Muscle layer of duodenum (tissue), 2 donors: ENCODE data around the gene PRSS48.
"Not testable (repeated sequence)": the region's sequence is repeated elsewhere in the genome, so short reads cannot be mapped to it uniquely, and the experiment has no call there.

Experiments used
- H3K27ac ChIP-seq: one replicate; pipeline ENCODE4 v1.7.0; 2013; ENCODE audit warnings: mild to moderate bottlenecking, low read length
- H3K27me3 ChIP-seq: one replicate; pipeline ENCODE4 v1.7.0; 2013; ENCODE audit warnings: low read depth, mild to moderate bottlenecking, control low read depth, low read length
- H3K36me3 ChIP-seq, 2 donors: one replicate each; pipeline ENCODE4 v1.7.0; 2013; ENCODE audit warnings: low read length in 2 of 2, control low read depth in 1 of 2, mild to moderate bottlenecking in 1 of 2; ENCODE audit not compliant: insufficient read depth in 2 of 2, control insufficient read depth in 1 of 2
- H3K4me1 ChIP-seq, 2 donors: one replicate each; pipeline ENCODE4 v1.7.0; 2013; ENCODE audit warnings: low read length in 2 of 2, mild to moderate bottlenecking in 2 of 2, control low read depth in 1 of 2, moderate library complexity in 1 of 2; ENCODE audit not compliant: insufficient read depth in 2 of 2, control insufficient read depth in 1 of 2
- H3K4me3 ChIP-seq, 2 donors: one replicate each; pipeline ENCODE4 v1.7.0; 2013; ENCODE audit warnings: low read length in 2 of 2, low read depth in 1 of 2, mild to moderate bottlenecking in 1 of 2
- H3K9me3 ChIP-seq, 2 donors: one replicate each; pipeline ENCODE4 v1.7.0; 2013; ENCODE audit warnings: low read length in 2 of 2, control low read depth in 1 of 2, mild to moderate bottlenecking in 1 of 2; ENCODE audit not compliant: control insufficient read depth in 1 of 2
- donor health status: healthy.

Gene PRSS48

GRCh38 chr4:151276787-151277562, at the start of gene PRSS48:
Gene PRSS48, plus strand, starts transcription at chr4:151277161. Its CDS starts 12 bp downstream, at chr4:151277173.
- no peaks in the 10 kb centered on the region for H3K9me3 ChIP-seq
- no peak within 1 kb of the TSS for H3K27ac ChIP-seq
- H3K27me3 ChIP-seq: no peaks in the 10 kb centered on the region
- no peaks in the 10 kb centered on the region for H3K4me1 ChIP-seq
- H3K4me3 ChIP-seq: no peak within 1 kb of the TSS
- no peaks in the 10 kb centered on the region for H3K36me3 ChIP-seq

- peaks cover 0 to 24% of the 10 kb centered on the region in 2 donors for H3K4me1 ChIP-seq
- H3K27me3 ChIP-seq: no peaks in the 10 kb centered on the region
- H3K36me3 ChIP-seq: peaks cover 0 to 22% of the 10 kb centered on the region in 2 donors
- H3K27ac ChIP-seq: peak overlapping the region; percentile 67
- no peaks in the 10 kb centered on the region for H3K9me3 ChIP-seq
- peak overlapping the region; percentile 62 to 64 for H3K4me3 ChIP-seq
These were observed 49.8 kb upstream of the PRSS48 start for GRCh38 chr4:151227172-151227571.

GRCh38 chr4:151227731-151228130, 49.2 kb upstream of the PRSS48 start:
- peaks cover 0 to 22% of the 10 kb centered on the region in 2 donors for H3K36me3 ChIP-seq
- H3K27me3 ChIP-seq: no peaks in the 10 kb centered on the region
- peaks cover 0 to 24% of the 10 kb centered on the region in 2 donors for H3K4me1 ChIP-seq
- H3K27ac ChIP-seq: peak overlapping the region; percentile 67
- no peaks in the 10 kb centered on the region for H3K9me3 ChIP-seq
- H3K4me3 ChIP-seq: peak overlapping the region; percentile 62 to 64

GRCh38 chr4:151228189-151229119, 48.5 kb upstream of the PRSS48 start:
- H3K27ac ChIP-seq: peak overlapping the region; percentile 67
- peaks cover 0 to 24% of the 10 kb centered on the region in 2 donors for H3K4me1 ChIP-seq
- peaks cover 0 to 22% of the 10 kb centered on the region in 2 donors for H3K36me3 ChIP-seq
- H3K4me3 ChIP-seq: no peak overlapping the region
- H3K27me3 ChIP-seq: no peaks in the 10 kb centered on the region
- no peaks in the 10 kb centered on the region for H3K9me3 ChIP-seq

- Histone ChIP-seq H3K27ac (no peak overlapping the region), H3K9me3 (no peaks in the 10 kb centered on the region), H3K4me3 (no peak overlapping the region), H3K36me3 (peaks cover 0 to 11% of the 10 kb centered on the region in 2 donors), H3K27me3 (no peaks in the 10 kb centered on the region), H3K4me1 (peaks cover 0 to 16% of the 10 kb centered on the region in 2 donors)
These were observed 44.9 kb upstream of the PRSS48 start for GRCh38 chr4:151231915-151232595.

GRCh38 chr4:151233600-151233999, 43.4 kb upstream of the PRSS48 start:
- H3K4me1 ChIP-seq: peaks cover 0 to 2% of the 10 kb centered on the region in 2 donors
- H3K36me3 ChIP-seq: no peaks in the 10 kb centered on the region
- no peak overlapping the region for H3K4me3 ChIP-seq
- H3K27ac ChIP-seq: no peak overlapping the region
- H3K27me3 ChIP-seq: no peaks in the 10 kb centered on the region
- no peaks in the 10 kb centered on the region for H3K9me3 ChIP-seq

- H3K4me3 ChIP-seq, H3K9me3 ChIP-seq, H3K36me3 ChIP-seq, H3K27me3 ChIP-seq, H3K4me1 ChIP-seq, H3K27ac ChIP-seq: not testable (repeated sequence)
These were observed 41.6 kb upstream of the PRSS48 start for GRCh38 chr4:151235373-151235772.

GRCh38 chr4:151236036-151236435, 40.9 kb upstream of the PRSS48 start:
- H3K4me3 ChIP-seq: no peak overlapping the region
- no peaks in the 10 kb centered on the region for H3K27me3 ChIP-seq
- H3K9me3 ChIP-seq: no peaks in the 10 kb centered on the region
- H3K27ac ChIP-seq: no peak overlapping the region
- H3K4me1 ChIP-seq: no peaks in the 10 kb centered on the region
- no peaks in the 10 kb centered on the region for H3K36me3 ChIP-seq

- H3K27me3 ChIP-seq: no peaks in the 10 kb centered on the region
- no peak overlapping the region for H3K4me3 ChIP-seq
- no peaks in the 10 kb centered on the region for H3K9me3 ChIP-seq
- no peak overlapping the region for H3K27ac ChIP-seq
- no peaks in the 10 kb centered on the region for H3K4me1 ChIP-seq
- no peaks in the 10 kb centered on the region for H3K36me3 ChIP-seq
These were observed 38.5 kb upstream of the PRSS48 start for GRCh38 chr4:151238477-151238876.

- no peaks in the 10 kb centered on the region for H3K36me3 ChIP-seq
- H3K9me3 ChIP-seq: no peaks in the 10 kb centered on the region
- H3K27me3 ChIP-seq: no peaks in the 10 kb centered on the region
- no peak overlapping the region for H3K4me3 ChIP-seq
- no peak overlapping the region for H3K27ac ChIP-seq
- no peaks in the 10 kb centered on the region for H3K4me1 ChIP-seq
These were observed 37.4 kb upstream of the PRSS48 start for GRCh38 chr4:151239608-151240007.

GRCh38 chr4:151242305-151242704, 34.7 kb upstream of the PRSS48 start:
- no peaks in the 10 kb centered on the region for H3K27me3 ChIP-seq
- H3K9me3 ChIP-seq: no peaks in the 10 kb centered on the region
- H3K4me1 ChIP-seq: no peaks in the 10 kb centered on the region
- no peaks in the 10 kb centered on the region for H3K36me3 ChIP-seq
- no peak overlapping the region for H3K4me3 ChIP-seq
- no peak overlapping the region for H3K27ac ChIP-seq
